Erythroblast (primary cell): Measurements from ENCODE around the gene RAB29.

Source experiments
- GATA1 ChIP-seq: IDR thresholded peaks from 2 replicates; pipeline ENCODE4 v1.6.1; 2011; ENCODE audit warnings: low read depth, mild to moderate bottlenecking, control low read depth, low read length, moderate library complexity
- POLR2A ChIP-seq: IDR thresholded peaks from 2 replicates; pipeline ENCODE4 v1.6.1; 2011; ENCODE audit warnings: mild to moderate bottlenecking, low read length

DNA sequence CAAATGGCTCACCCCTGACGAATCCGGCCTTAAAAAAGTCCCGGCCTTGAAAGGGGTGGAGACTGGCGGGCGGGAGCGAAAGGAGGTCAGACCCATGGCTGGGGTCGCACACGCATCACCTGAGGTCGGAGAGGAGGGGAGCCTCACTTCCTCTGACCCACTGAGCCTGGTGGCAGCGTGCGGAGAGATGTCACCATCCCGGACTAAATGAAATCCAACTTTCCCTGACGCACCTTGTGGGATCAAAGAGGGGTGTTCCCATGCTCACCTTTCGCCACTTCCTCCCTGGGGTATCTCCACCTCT, 38.4 kb upstream of the RAB29 start:
- no peak for TF ChIP-seq POLR2A
- no peak for TF ChIP-seq GATA1
